ENCODE measurements around the gene APC2. TPM values are rescaled to one million over a fixed set of nuclear protein-coding genes. Genes with fewer than 3 reads are reported as not detected.

APC2 gene
- total and polyA plus RNA-seq, 7 donors, result under 0.01 to 2.0 (median 1.1) TPM; not detected in 2

DNA sequence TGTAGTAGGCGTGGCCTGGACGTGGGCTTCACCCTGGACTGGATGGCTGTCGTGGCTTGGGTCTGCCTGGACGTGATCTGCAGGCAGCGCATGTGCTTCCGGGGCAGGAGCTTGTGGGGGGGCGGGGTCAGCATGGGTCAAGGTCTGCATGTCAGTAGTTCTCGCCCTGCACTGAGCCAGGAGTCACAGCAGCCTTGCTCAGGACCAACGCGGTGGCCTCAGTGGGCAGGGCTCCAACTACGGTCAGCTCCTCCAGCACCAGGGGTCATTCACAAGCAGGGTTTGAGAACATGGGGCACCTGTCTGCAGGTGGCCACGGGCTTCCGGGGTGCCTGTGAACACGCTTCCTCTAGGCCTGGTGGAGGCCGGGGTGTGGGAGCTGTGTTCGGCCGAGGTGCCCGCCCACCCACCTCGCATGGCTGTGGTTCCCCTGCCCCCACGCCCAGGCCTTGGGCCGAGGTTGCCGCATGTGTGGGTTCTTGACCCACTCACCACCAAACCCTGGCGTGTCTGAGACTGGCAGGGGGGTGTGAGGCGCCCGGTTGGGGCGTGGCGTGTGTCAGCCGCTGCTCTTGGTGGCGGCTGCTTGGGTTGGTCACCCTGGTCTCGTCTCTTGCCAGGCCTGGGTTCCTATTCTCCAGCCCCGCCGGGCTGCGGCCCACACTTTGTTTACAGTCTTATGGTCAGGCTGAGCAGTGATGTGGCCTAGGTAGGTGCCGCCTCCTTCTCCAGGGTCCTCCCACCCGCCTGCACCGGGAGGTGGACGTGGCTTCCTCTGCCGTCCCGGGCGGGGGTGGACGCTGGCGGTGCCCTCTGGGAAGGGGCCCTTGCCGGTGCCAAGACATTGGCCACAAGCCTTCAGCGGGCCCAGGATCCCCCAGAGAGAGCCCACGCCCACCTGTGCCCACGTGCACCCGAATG, 16.5 kb upstream of the APC2 start:
- no peak for TF ChIP-seq POLR2AphosphoS5 (IDR thresholded peaks at IDR 0.05)
- TF ChIP-seq POLR2A (IDR thresholded peaks at IDR 0.05), result no peak
- TF ChIP-seq, protein P1, sequence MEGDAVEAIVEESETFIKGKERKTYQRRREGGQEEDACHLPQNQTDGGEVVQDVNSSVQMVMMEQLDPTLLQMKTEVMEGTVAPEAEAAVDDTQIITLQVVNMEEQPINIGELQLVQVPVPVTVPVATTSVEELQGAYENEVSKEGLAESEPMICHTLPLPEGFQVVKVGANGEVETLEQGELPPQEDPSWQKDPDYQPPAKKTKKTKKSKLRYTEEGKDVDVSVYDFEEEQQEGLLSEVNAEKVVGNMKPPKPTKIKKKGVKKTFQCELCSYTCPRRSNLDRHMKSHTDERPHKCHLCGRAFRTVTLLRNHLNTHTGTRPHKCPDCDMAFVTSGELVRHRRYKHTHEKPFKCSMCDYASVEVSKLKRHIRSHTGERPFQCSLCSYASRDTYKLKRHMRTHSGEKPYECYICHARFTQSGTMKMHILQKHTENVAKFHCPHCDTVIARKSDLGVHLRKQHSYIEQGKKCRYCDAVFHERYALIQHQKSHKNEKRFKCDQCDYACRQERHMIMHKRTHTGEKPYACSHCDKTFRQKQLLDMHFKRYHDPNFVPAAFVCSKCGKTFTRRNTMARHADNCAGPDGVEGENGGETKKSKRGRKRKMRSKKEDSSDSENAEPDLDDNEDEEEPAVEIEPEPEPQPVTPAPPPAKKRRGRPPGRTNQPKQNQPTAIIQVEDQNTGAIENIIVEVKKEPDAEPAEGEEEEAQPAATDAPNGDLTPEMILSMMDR (IDR thresholded peaks at IDR 0.05), result no peak
- TF ChIP-seq EP300 (IDR thresholded peaks at IDR 0.05), result no peak
- peaks cover 34 to 76% (median 51%) of the 10 kb centered on the region in 4 donors for H3K36me3 ChIP-seq
- no peak overlapping the region for H3K4me3 ChIP-seq
- no peak for DNase-seq
- H3K27me3 ChIP-seq, result no peaks in the 10 kb centered on the region
- no peak overlapping the region for H3K27ac ChIP-seq
- peaks cover 0 to 6% (median 5%) of the 10 kb centered on the region in 4 donors for H3K4me1 ChIP-seq
- intact Hi-C loops (cut with DNase I), result no loop called here
- WGBS, 2 donors, result 89 to 92% methylated on average over 47 of the region's 47 CpGs
- H3K9me3 ChIP-seq, result no peaks in the 10 kb centered on the region

GRCh38 chr19:1434040-1434366, 15.9 kb upstream of the APC2 start:
- peaks cover 0 to 8% (median 7%) of the 10 kb centered on the region in 4 donors for H3K4me1 ChIP-seq
- H3K9me3 ChIP-seq, result no peaks in the 10 kb centered on the region
- DNase-seq, result no peak
- intact Hi-C loops (cut with DNase I), result no loop called here
- TF ChIP-seq, protein P1 (IDR thresholded peaks at IDR 0.05), result no peak
- TF ChIP-seq POLR2A (IDR thresholded peaks at IDR 0.05) (no peak), EP300 (IDR thresholded peaks at IDR 0.05) (no peak), POLR2AphosphoS5 (IDR thresholded peaks at IDR 0.05) (no peak)
- H3K4me3 ChIP-seq, result no peak overlapping the region
- 94 to 95% methylated on average over 17 of the region's 17 CpGs for WGBS, 2 donors
- no peaks in the 10 kb centered on the region for H3K27me3 ChIP-seq
- H3K36me3 ChIP-seq, result peaks cover 31 to 70% (median 46%) of the 10 kb centered on the region in 4 donors
- no peak overlapping the region for H3K27ac ChIP-seq

GRCh38 chr19:1434577-1435060, 15.3 kb upstream of the APC2 start:
- 92% methylated on average over 39 of the region's 39 CpGs for whole genome bisulfite sequencing, 2 donors
- peaks cover 29 to 66% (median 43%) of the 10 kb centered on the region in 4 donors for H3K36me3 ChIP-seq
- TF ChIP-seq POLR2AphosphoS5 (IDR thresholded peaks at IDR 0.05), result no peak
- TF ChIP-seq, protein P1 (IDR thresholded peaks at IDR 0.05), result no peak
- no peak for TF ChIP-seq POLR2A (IDR thresholded peaks at IDR 0.05)
- TF ChIP-seq EP300 (IDR thresholded peaks at IDR 0.05), result no peak

GRCh38 chr19:1435378-1435989, 14.4 kb upstream of the APC2 start:
- H3K9me3 ChIP-seq, result no peaks in the 10 kb centered on the region
- peaks cover 0 to 23% (median 22%) of the 10 kb centered on the region in 4 donors for H3K4me1 ChIP-seq
- WGBS, 2 donors, result 83 to 87% methylated on average over 21 of the region's 21 CpGs
- no peak for DNase-seq
- TF ChIP-seq POLR2A (IDR thresholded peaks at IDR 0.05), result no peak
- TF ChIP-seq, protein P1 (IDR thresholded peaks at IDR 0.05), result no peak
- TF ChIP-seq POLR2AphosphoS5 (IDR thresholded peaks at IDR 0.05), result no peak
- TF ChIP-seq EP300 (IDR thresholded peaks at IDR 0.05), result no peak
- H3K36me3 ChIP-seq, result peaks cover 37 to 66% (median 45%) of the 10 kb centered on the region in 4 donors
- no peak overlapping the region for H3K27ac ChIP-seq
- intact Hi-C loops (cut with DNase I), result loop anchor here (5.0 kb wide), 1 partner anchor 398 kb away; no protein-coding TSS in a partner anchor
- H3K4me3 ChIP-seq, result no peak overlapping the region
- H3K27me3 ChIP-seq, result no peaks in the 10 kb centered on the region

More at GRCh38 chr19:1434577-1435060, 15.3 kb upstream of the APC2 start:
- no peaks in the 10 kb centered on the region for H3K9me3 ChIP-seq
- peaks cover 0 to 14% (median 13%) of the 10 kb centered on the region in 4 donors for H3K4me1 ChIP-seq
- no peak overlapping the region for H3K27ac ChIP-seq
- DNase-seq, result no peak
- intact Hi-C loops (cut with DNase I), result loop anchor here (5.0 kb wide), 1 partner anchor 397 kb away; no protein-coding TSS in a partner anchor
- no peaks in the 10 kb centered on the region for H3K27me3 ChIP-seq
- no peak overlapping the region for H3K4me3 ChIP-seq

Measured in sigmoid colon (tissue), 7 donors.